Activated CD8-positive, alpha-beta memory T cell treated with anti-CD3 and anti-CD28 coated beads for 24 hours (primary cell): ENCODE data around the gene PDIA6.

ENCODE experiments used
- DNase-seq: peaks from one replicate; pipeline ENCODE4 v3.0.0-alpha.2; 2020

The PDIA6 gene

GRCh38 chr2:10778724-10779115 is 33.9 kb downstream of the PDIA6 start:
- DNase-seq, result no peak

GRCh38 chr2:10777842-10778723 is 34.5 kb downstream of the PDIA6 start:
- DNase-seq, result no peak

- DNase-seq, result no peak
Measured at GRCh38 chr2:10777111-10777841, 35.3 kb downstream of the PDIA6 start.

GRCh38 chr2:10776231-10776977 is 36.2 kb downstream of the PDIA6 start:
- no peak for DNase-seq

GRCh38 chr2:10775831-10776230 is 36.8 kb downstream of the PDIA6 start:
- DNase-seq, result no peak

DNA sequence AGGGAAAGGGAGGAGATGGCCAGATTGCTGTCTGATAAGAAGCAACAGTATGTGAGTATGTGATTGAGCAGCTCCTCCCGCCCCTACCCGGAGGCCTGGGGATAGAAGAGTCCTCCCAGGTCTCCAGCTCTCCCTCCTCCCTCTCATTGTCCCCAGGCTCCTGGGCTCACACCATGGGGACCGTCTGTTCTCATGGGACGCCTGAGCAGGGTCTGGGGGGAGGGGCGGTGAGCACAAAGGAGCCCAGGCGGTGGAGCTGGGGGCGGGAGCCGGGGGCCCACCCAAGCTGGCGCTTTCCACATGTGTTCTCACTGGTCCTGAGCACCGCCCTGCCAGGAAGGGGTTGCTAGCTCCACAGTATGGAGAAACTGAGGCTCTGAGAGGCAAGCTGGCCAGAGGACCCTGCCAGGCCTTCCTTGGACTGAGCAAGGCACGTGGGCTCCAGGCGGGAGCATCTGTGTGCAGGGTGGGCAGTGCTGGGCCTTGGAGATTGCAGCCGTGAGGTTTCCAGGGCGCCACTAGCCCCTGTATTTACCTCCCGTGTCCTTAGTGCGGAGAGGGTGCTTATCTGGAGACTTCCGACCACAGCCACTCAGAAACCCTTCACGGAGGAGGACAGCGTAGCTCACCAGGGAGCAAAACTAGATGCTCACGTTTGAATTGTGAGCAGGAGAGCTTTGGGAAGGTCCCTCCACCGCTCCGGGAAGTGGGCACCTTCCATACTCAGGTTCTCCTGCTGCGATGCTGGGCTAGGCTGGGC is 37.4 kb downstream of the PDIA6 start:
- DNase-seq, result no peak

DNA sequence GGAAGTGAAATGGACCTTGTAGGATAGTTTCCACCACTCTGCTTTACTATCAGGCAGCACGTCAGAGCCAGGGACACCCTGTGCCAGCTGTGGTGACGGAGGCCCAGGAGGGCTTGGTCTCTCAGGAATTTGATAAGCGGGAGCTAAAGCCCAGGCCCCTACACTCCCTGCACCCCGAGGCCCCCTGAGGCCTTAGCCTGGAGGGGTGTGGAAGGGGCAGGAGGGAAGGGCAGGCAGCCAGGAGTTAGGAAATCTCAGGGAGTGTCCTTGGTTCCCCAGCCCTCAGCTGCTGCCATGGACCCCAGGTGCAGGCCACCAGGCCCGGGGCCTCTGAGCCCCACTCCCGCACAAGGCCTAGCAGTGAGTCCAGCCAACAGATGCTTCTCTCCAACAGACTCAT is 38.2 kb downstream of the PDIA6 start:
- no peak for DNase-seq

DNA sequence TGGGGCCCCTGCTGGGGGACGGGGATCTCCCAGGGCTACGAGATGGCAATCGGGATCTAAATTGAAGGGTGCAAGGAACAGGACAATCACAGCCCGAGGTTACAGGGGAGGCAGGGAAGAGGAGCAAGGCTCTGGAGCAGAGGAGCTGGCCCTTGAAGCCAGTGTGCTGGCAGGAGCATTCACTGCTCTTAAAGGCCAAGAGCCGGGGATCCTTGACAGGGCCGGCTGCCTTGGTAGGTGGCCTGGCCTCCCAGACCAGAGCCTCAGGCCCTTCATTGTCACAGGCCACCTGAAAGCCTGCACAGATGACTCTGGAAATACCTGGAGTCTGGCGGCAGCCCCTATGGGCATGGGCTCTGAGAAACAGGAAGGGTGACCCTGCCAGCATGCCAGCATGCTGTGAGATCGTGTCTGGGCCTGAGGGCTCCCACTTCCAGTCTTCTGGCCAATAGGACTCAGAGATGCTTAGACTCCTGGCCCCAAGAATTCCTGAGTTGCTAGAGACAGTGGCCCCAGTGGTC is 38.7 kb downstream of the PDIA6 start:
- no peak for DNase-seq

GRCh38 chr2:10772868-10773215 is 39.7 kb downstream of the PDIA6 start:
- DNase-seq, result no peak

DNA sequence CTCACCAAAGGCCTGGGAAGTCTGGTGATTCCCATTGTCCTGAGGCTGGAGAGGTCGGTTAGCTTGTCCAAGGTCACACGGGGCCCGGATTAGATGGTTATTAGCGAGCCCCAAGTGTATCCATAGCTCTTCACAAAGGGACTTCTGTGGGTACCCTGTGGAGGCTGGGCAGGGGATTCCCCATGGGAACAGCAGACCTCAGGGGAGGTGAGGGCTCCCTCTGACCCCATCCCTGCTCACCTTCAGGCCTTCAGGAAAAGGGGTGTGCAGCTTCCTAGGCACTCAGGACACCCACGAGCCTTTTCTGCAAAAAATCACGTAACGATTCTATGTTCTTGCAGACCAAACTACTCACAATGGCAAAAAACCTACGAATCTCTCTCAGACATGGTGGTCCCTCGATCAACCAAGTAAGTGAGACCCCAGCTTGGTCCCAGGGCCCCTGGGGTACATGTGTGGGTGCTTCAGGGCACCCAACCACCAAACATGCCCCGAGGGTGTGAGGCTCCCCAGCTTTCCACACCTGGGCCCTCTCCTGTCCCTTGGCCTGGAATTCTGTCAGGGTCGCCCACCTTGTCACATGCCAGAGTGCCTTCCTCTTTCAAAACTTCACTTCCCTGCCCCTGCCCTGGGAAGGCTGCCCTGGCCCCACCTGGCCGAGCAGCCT is 40.3 kb downstream of the PDIA6 start:
- DNase-seq, result no peak

DNA sequence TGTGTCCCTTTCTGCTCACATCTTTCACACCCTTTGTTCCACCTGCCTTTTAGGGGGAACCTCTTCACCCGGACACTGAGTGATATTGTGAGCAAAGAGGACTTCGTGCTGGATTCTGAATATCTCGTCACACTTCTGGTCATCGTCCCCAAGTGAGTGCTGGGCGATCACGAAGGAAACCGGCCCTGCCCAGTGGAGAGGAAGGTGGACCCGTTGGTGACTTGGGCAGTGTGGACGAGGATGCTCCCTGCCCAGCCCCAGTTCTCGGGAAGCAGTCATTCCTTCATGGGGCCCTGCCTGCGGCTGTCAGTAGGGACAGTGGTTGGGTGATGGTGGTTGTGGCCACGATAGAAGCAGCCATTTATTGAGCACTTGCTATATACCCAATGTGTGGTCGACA is 40.8 kb downstream of the PDIA6 start:
- DNase-seq, result no peak

GRCh38 chr2:10770956-10771750 is 41.4 kb downstream of the PDIA6 start:
- DNase-seq, result no peak

GRCh38 chr2:10768063-10768507 is 44.5 kb downstream of the PDIA6 start:
- no peak for DNase-seq

GRCh38 chr2:10765914-10766313 is 46.7 kb downstream of the PDIA6 start:
- no peak for DNase-seq

DNA sequence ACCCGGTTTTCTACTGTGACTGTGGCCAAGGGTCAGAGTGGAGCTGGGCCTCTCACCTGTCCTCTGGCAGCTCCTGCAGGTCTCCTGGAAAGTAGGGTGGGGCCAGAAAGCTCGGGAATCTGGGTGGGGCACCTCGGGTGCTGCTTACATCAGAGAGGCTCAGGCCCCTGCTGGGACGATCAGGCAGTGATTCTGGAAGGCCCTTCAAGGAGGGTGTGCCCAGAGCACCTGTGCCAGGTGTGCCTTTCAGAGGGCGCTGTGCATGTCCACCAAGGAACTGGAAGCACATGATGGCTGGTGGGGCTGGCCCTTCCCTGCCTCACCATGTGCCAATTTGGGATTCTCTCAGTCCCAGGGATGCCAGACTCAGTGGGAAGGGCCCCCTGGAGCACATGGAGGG is 47.1 kb downstream of the PDIA6 start:
- DNase-seq, result no peak

DNA sequence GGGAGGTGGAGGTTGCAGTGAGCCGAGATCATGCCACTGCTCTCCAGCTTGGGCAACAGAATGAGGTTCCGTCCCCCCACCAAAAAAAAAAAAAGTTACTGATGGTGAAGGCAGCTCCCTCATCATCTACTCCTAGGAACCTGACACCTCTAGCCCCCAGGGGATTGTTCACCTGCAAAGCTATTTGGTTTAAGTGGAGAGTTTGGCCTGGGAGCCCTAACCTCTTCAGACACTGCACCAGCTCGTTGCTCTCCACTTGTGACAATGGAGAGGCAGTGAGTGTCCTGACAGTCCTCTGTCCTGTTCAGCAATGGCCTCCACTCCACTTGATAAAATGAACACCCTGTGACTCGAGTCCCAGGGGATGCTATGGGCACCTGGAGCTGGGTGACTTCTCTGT is 47.7 kb downstream of the PDIA6 start:
- DNase-seq, result no peak

DNA sequence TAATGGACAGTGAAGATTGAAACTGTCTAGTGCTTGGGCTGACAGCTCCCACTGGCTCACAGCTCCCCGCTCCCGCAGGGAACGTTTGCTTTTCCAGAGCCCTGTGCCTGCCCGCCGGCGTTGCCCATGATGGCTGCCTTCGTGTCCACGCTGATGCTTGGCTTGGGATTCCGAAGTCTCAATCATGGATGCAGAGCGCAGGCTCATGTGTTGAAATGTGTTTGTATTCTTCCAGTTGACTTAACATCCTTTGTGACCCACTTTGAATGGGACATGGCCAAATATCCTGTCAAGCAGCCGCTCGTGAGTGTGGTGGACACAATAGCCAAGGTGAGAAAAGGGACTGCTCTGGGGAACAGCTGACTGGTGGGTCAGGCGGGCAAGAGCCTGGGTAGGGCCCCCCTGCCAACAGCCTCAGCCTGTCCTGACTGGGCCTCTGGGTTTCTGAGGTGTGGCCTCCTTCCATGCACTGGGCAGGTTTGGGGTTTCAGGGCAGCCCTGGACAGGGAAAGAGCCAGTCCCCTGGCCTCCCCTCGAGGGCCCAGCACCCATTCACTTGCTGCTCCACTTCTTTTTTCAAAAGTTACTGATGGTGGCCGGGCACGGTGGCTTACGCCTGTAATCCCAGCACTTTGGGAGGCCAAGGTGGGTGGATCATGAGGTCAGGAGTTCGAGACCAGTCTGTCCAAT is 48.3 kb downstream of the PDIA6 start:
- no peak for DNase-seq

DNA sequence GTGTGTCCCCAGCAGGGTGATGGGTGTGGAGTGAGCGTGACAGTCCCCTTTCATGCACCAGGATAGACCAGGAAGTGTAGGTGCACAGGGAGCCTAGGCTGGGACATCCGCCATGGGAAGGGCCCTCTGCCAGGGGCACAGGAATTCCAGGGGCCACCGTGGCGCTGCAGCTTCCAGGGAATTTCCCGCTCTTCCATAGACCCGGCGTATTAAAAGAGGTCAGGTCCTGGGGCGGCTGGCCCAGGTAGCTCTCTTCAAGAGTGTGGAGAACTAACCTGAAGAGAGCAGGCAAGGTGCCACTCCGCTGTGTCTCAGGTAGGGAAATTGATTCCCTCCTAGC is 49.2 kb downstream of the PDIA6 start:
- no peak for DNase-seq

- DNase-seq, result no peak
Measured at GRCh38 chr2:10762651-10763460, 49.7 kb downstream of the PDIA6 start.

DNA sequence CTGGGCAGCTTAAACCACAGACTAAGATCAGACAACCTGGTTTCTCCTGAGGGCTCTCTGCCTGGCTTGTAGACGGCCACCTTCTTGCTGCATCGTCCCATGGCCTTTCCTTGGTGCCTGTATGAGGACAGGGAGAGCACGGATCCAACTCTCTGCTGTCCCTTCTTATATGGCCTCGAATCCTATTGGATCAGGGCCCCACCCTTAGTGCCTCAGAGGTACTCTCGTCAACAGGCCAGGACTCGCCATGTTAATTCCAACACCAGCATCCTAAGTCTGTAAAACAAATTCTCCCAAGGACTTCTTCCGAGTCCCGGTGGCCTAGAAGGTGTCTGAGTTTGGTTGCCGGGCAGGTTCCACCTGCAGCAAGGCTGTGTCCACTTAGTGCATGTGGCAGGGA is 51.0 kb downstream of the PDIA6 start:
- no peak for DNase-seq
